Spleen (tissue), 11 donors: ENCODE results near the gene MOB1B. TPM values are rescaled to one million over a fixed set of nuclear protein-coding genes. Genes with fewer than 3 reads are reported as not detected.

Source experiments
- DNase-seq: peaks from one replicate; pipeline ENCODE4 v3.0.0-alpha.2; 2020
- H3K27ac ChIP-seq, 8 donors: fragments of 200-600 bp; sonication (generic) in 7 of 8; 1 replicate in 4 of 8; 2 replicates in 4 of 8; pipeline versions ENCODE4 v1.5.0 to v1.8.0; 2016 to 2021; ENCODE audit warnings: inconsistent platforms in 4 of 8, mild to moderate bottlenecking in 4 of 8, moderate library complexity in 1 of 8
- H3K27me3 ChIP-seq, 7 donors: fragments of 200-600 bp; sonication (generic) in 6 of 7; replicated peaks in 1 of 7; 1 replicate in 4 of 7; 2 replicates in 3 of 7; pipeline versions ENCODE4 v1.5.0 to v1.8.0; 2016 to 2021; ENCODE audit warnings: inconsistent platforms in 3 of 7, mild to moderate bottlenecking in 1 of 7
- H3K36me3 ChIP-seq, 6 donors: fragments of 200-600 bp; sonication (generic) in 5 of 6; 1 replicate in 4 of 6; 2 replicates in 2 of 6; pipeline versions ENCODE4 v1.5.0 to v1.8.0; 2016 to 2021; ENCODE audit warnings: inconsistent platforms in 2 of 6
- H3K4me1 ChIP-seq, 6 donors: fragments of 200-600 bp; sonication (generic) in 5 of 6; 1 replicate in 3 of 6; 2 replicates in 3 of 6; pipeline versions ENCODE4 v1.5.0 to v1.8.0; 2016 to 2021; ENCODE audit warnings: inconsistent platforms in 3 of 6
- H3K4me3 ChIP-seq, 8 donors: fragments of 200-600 bp; sonication (generic) in 7 of 8; 1 replicate in 4 of 8; 2 replicates in 4 of 8; pipeline versions ENCODE4 v1.5.0 to v1.8.0; 2016 to 2021; ENCODE audit warnings: inconsistent platforms in 4 of 8, mild to moderate bottlenecking in 4 of 8, moderate library complexity in 2 of 8
- H3K9me3 ChIP-seq, 8 donors: fragments of 200-600 bp; sonication (generic) in 7 of 8; 1 replicate in 4 of 8; 2 replicates in 4 of 8; pipeline versions ENCODE4 v1.5.0 to v1.8.0; 2016 to 2021; ENCODE audit warnings: inconsistent platforms in 4 of 8
- CTCF ChIP-seq, 11 experiments: fragments of 200-600 bp in 7 of 11; fragments of 450-650 bp in 4 of 11; sonication (generic) in 4 of 11; IDR thresholded peaks in 8 of 11; conservative IDR thresholded peaks in 3 of 11; 1 replicate in 7 of 11; 2 replicates in 4 of 11; pipeline versions ENCODE4 v1.4.0 to v1.8.0; 2016 to 2021; ENCODE audit warnings: antibody characterized with exemption in 11 of 11, inconsistent platforms in 4 of 11, mild to moderate bottlenecking in 1 of 11
- POLR2A ChIP-seq, 3 donors: fragments of 450-650 bp; IDR thresholded peaks; one replicate each; pipeline ENCODE4 v1.5.1; 2017; ENCODE audit warnings: antibody characterized with exemption in 3 of 3, mild to moderate bottlenecking in 1 of 3
- POLR2AphosphoS5 ChIP-seq, 3 donors: sonication (generic); formaldehyde crosslinking; IDR thresholded peaks; one replicate each; pipeline ENCODE4 v1.5.1; 2017; ENCODE audit warnings: antibody characterized with exemption in 3 of 3
- WGBS, 5 donors: extraction: QIAGEN DNeasy Blood & Tissue Kit in 3 of 5; methylation state at CpG; one replicate each; pipeline versions ENCODE4 v1.1.5 to v1.1.7; 2013 to 2018; 5-methylcytosine and 5-hydroxymethylcytosine counted together
- intact Hi-C: fragments of 100-400 bp; cut with DNase I; formaldehyde crosslinking; loops from one replicate; pipeline ENCODE4 v1.15.0; 2023; ENCODE audit warnings: low total_unique reads
- polyA plus RNA-seq, 3 donors: library from polyadenylated mRNA; stranded (reverse); fragments of 200-250 nt; gene quantifications; one replicate each; pipeline ENCODE4 v1.2.1, GENCODE V29; 2013
- total RNA-seq, 7 donors: library from RNA; depleted of rRNA in 3 of 7; stranded (reverse); fragments of >200 nt in 3 of 7; fragmentation: NEBNext Ultra II Directional in 4 of 7; extraction: Animal tissue kit (Norgen Biotek cat#: 25700) in 4 of 7; gene quantifications; one replicate each; pipeline versions ENCODE4 v1.1.0 to v1.2.1, GENCODE V29; 2016 to 2021
- donor health status: healthy with polysubstance abuse.
- donor health status: DM: no; HTN: no; CAD: no; lungs with moderate emphysema.
- donor health status: DM: no; HTN: no; CAD: no.
- donor health status: Bipolar disorder and iron deficiency.
- donor health status: healthy.
- donor health status: DM: no; HTN: no; CAD: no.
- donor health status: DM: yes; HTN: yes; CAD: no.

Gene MOB1B
- total and polyA plus RNA-seq, 10 donors: 3.5 to 29.6 (median 22.7) TPM

- TF ChIP-seq POLR2A (IDR thresholded peaks at IDR 0.05) (no peak), POLR2AphosphoS5 (IDR thresholded peaks at IDR 0.05) (no peak), CTCF (IDR thresholded peaks at IDR 0.05 in 8 of 11, conservative IDR thresholded peaks at IDR 0.05 in 3 of 11) (no peak)
- intact Hi-C loops: no loop called here
- H3K27me3 ChIP-seq: no peaks in the 10 kb centered on the region
- H3K9me3 ChIP-seq: peaks cover 0 to 8% (median 2%) of the 10 kb centered on the region in 8 donors
- H3K4me1 ChIP-seq: peaks cover 7 to 48% (median 33%) of the 10 kb centered on the region in 6 donors
- 43 to 52% (median 44%) methylated on average over 2 of the region's 2 CpGs for WGBS, 5 donors
- no peaks in the 10 kb centered on the region for H3K36me3 ChIP-seq
- H3K4me3 ChIP-seq: no peak overlapping the region
- no peak for DNase-seq
- peak overlapping the region in 4 of 8 donors; percentile 1 to 5 (median 2) for H3K27ac ChIP-seq
These were observed 28.5 kb downstream of the MOB1B start for GRCh38 chr4:70930530-70931256.

- Histone ChIP-seq H3K27ac (peak overlapping the region in 2 of 8 donors; percentile 2 to 18), H3K36me3 (no peaks in the 10 kb centered on the region), H3K27me3 (no peaks in the 10 kb centered on the region), H3K9me3 (peaks cover 0 to 8% (median 2%) of the 10 kb centered on the region in 8 donors), H3K4me1 (peaks cover 6 to 46% (median 28%) of the 10 kb centered on the region in 6 donors), H3K4me3 (no peak overlapping the region)
- 74 to 97% (median 88%) methylated on average over 1 of the region's 1 CpG for WGBS, 5 donors
- no peak for TF ChIP-seq POLR2AphosphoS5 (IDR thresholded peaks at IDR 0.05)
- no peak for TF ChIP-seq CTCF (IDR thresholded peaks at IDR 0.05 in 8 of 11, conservative IDR thresholded peaks at IDR 0.05 in 3 of 11)
- no peak for TF ChIP-seq POLR2A (IDR thresholded peaks at IDR 0.05)
- intact Hi-C loops: no loop called here
- no peak for DNase-seq
These were observed 29.2 kb downstream of the MOB1B start for GRCh38 chr4:70931347-70931746.

GRCh38 chr4:70932984-70933383, 30.8 kb downstream of the MOB1B start:
- 94 to 99% (median 97%) methylated on average over 2 of the region's 2 CpGs for WGBS, 5 donors
- Histone ChIP-seq H3K9me3 (peaks cover 0 to 8% (median 2%) of the 10 kb centered on the region in 8 donors), H3K4me3 (no peak overlapping the region), H3K36me3 (no peaks in the 10 kb centered on the region), H3K27me3 (no peaks in the 10 kb centered on the region), H3K27ac (no peak overlapping the region), H3K4me1 (peaks cover 0 to 34% (median 16%) of the 10 kb centered on the region in 6 donors)
- intact Hi-C loops: no loop called here
- no peak for TF ChIP-seq CTCF (IDR thresholded peaks at IDR 0.05 in 8 of 11, conservative IDR thresholded peaks at IDR 0.05 in 3 of 11)
- TF ChIP-seq POLR2AphosphoS5 (IDR thresholded peaks at IDR 0.05): no peak
- no peak for TF ChIP-seq POLR2A (IDR thresholded peaks at IDR 0.05)
- DNase-seq: no peak

- no peaks in the 10 kb centered on the region for H3K36me3 ChIP-seq
- peaks cover 0 to 27% (median 10%) of the 10 kb centered on the region in 6 donors for H3K4me1 ChIP-seq
- TF ChIP-seq POLR2A (IDR thresholded peaks at IDR 0.05) (no peak), POLR2AphosphoS5 (IDR thresholded peaks at IDR 0.05) (no peak), CTCF (IDR thresholded peaks at IDR 0.05 in 8 of 11, conservative IDR thresholded peaks at IDR 0.05 in 3 of 11) (no peak)
- H3K27ac ChIP-seq: no peak overlapping the region
- no peak for DNase-seq
- peaks cover 0 to 8% (median 2%) of the 10 kb centered on the region in 8 donors for H3K9me3 ChIP-seq
- WGBS, 5 donors: 91 to 97% (median 95%) methylated on average over 7 of the region's 7 CpGs
- no peaks in the 10 kb centered on the region for H3K27me3 ChIP-seq
- H3K4me3 ChIP-seq: no peak overlapping the region
- intact Hi-C loops: no loop called here
These were observed 33.0 kb downstream of the MOB1B start for GRCh38 chr4:70935038-70935695.
